NCI-H2196 treated with DMSO at 0.1 percent for 48 hours (cell line): ENCODE results near the gene ANP32B.
A peak's percentile ranks its signal among the peaks of the same experiment; 100 is the strongest.
"Not testable (repeated sequence)": the region's sequence is repeated elsewhere in the genome, so short reads cannot be mapped to it uniquely, and the experiment has no call there.

Source experiments
- DNase-seq: peaks from one replicate; lab custom pipeline; 2025; ENCODE audit not compliant: unreplicated experiment; lab: John Stamatoyannopoulos, UW

Gene ANP32B

DNA sequence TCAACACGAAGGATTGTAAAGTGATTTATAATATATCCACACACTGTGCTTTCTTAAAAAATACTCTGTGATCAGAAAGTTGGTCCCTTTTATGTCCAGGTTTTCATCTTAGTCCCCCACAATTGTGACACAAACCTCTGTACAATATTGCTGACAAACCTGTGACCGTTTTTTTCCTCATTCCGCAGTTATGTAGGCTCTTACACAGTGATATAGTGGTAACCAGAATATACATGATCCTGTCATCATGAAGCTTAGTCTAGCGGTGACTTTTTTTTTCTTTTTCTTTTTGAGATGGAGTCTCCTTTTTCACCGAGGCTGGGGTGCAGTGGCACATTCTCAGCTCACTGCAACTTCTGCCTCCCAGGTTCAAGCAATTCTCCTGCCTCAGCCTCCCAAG, 8.7 kb downstream of the ANP32B start:
- no peak for DNase-seq

DNA sequence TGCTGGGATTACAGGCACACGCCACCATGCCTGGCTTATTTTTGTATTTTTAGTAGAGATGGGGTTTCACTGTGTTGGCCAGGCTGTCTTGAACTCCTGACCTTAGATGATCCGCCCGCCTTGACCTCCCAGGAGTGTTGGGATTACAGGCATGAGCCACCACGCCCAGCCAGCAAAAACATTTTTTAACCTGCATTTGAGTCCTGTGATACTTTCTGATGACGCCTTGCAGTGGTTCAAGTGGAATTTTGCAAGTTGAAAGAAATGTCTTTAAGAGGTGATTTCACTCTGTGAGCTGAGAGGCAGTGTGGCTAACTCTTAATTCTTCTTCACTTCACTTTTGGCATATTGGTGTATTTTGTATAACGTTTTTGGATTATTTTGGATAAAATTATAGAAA, 9.1 kb downstream of the ANP32B start:
- DNase-seq, result no peak

DNA sequence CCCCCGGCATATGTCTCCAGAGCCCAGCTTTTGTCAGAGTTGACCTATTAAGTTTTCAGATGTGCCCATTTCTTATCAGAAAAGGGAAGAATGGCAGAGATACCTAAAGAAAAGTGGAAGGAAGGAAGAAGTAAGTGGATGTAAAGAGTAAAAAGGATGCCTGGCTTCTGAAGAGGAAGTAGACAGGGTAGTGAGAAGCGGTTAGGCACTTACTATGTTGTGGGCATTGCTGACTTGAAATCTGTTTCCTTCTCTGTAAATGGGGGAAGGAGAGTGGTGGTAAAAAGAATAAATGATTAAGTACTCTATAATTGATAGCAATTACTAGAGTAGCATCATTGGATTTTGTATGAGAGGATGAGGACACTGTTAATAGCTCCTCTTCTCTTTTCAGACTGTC, 9.9 kb downstream of the ANP32B start:
- DNase-seq, result no peak

DNA sequence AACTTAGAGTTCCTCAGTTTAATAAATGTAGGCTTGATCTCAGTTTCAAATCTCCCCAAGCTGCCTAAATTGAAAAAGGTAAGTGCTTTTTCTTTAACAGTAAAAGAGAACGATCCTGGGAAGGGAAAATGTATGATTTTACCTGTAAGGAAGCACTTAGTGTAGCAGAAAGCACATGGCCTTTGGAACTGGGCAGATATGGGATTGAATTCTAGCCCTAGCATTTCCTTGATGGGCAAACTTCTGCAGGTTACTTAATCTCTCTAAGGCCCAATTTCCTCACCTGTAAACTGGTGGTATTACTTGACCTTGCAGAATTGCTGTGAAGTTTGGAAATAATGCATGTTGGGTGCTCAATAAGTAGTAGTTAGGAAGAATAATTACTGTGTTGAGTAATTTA, 11.6 kb downstream of the ANP32B start:
- no peak for DNase-seq

DNA sequence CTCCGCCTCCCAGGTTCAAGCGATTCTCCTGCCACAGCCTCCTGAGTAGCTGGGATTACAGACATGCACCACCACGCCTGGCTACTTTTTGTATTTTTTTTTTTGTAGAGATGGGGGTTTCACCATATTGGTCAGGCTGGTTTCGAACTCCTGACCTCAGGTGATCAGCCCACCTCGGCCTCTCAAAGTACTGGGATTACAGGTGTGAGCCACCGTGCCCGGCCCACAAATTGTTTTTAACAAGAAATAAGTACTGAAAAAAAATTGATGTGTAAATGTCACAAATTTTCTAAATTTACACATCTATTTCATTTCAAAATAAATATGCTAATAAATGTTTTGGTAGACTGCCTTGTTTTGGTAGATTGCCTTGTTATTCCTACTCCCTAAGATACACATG, 13.5 kb downstream of the ANP32B start:
- not testable (repeated sequence) for DNase-seq

DNA sequence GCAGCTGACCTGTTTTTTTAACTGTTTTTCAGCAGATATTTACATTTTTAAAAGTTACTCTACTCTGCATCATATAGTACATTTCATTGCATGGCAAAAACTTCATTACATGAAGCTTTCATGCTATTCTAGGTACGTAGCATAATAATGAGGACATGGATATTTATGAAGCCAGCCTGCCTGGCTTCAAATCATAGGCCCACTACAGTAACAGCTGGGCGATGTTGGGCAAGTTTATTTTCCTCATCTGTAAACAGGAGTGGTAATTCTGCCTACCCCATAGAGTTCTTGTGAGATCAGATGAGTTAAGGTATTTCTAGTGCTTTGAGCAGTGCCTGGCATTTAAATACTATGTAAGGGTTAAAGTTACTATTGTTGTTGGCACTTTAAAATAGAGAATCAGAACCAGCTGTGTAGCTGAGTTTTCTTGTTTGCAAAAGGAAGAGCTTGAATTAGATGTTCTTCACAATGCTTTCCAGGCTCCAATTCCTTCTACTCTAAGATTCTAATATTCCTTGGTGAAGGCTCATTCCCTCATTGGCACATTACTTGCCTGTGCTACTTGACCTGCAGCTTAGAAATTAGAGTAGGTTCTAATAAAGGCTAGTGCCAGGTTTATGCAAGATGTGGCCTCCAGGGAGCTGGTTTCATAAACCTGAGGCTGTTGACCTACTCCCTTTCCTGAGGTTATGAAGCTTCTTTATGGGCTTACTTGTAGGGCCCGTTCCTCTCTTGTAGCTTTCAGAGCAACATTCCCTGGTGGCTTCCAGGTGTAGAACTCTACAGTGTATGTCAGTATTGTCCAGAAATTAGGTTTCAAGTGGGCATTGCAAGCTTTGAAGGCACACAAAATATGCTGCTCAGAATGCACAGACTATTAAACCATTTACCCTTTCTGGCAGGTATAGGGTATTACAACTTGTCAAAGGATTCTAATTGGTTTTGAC, 14.5 kb downstream of the ANP32B start:
- DNase-seq, result no peak

DNA sequence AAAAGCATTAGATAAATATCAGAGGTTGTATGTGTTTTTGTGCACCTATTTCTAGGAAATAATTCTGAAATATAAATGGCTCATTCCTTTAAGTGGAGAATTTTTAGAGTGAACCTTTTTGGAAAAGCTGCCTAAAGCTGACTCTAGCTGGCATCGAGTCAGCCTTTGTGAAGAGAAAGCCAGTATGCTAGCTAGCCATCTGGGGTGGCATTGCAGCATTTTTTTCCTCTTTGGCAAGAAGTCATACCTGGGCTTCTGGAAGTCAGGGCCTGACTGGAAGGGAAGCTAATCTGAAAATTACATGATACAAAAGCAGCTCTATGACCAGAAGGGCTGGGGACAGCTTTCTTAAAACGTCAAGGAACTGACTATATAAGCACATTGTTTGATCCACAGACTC, 19.7 kb downstream of the ANP32B start:
- DNase-seq, result no peak

DNA sequence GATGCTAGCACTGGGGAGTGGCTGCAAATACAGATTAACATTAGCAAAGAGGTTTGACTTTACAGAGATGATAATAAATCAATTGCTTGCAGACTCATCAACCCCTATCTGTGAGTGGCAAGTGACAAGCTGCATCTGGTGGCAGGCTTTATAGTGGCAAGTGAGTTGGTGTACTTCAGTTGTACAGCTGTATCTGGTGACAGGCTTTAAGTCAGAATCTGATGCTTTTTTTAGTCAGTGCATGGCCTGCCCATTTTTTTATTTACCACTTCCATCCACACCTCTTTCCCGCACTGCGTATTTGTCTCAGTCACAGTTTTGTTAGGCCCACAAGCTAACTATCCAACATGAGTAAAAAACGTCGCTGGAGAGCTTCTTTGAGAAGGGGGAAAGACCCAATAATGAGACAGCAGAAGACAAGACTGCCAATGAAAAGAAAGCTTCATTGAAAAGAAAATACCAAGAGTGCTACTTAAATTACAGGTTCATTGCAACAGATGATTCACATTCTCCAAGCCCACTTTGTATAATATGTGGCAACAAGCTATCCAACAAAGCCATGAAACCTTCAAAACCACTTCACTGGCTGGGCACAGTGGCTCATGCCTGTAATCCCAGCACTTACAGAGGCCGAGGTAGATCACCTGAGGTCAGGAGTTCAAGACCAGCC, 23.1 kb downstream of the ANP32B start:
- DNase-seq, result no peak

DNA sequence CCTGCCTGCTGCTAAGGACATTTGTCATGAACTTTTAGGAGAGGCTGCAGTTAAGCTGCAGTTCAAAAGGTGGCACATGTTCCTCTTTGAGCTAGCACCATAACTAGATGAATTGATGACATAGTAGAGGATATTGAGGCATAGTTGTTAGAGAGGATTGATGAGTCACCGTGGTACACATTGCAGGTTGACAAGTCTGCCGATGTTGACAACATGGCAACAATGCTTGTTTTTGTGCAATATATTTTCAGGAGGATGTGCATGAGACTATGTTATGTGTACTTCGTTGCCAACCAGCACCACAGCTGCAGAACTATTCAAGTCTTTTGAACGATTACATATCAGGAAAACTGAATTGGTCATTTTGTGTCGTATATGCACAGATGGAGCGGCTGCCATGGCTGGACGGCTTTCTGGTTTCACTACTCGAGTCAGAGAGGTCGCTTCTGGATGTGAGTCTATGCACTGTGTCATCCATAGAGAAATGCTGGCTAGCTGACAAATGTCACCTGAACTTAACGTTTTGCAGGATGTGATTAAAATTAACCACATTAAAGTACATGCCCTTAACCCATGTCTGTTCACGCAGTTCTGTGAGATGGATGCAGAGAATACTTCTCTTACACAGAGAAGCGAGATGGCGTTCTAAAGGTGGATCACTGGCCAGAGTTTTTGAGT, 24.2 kb downstream of the ANP32B start:
- no peak for DNase-seq

DNA sequence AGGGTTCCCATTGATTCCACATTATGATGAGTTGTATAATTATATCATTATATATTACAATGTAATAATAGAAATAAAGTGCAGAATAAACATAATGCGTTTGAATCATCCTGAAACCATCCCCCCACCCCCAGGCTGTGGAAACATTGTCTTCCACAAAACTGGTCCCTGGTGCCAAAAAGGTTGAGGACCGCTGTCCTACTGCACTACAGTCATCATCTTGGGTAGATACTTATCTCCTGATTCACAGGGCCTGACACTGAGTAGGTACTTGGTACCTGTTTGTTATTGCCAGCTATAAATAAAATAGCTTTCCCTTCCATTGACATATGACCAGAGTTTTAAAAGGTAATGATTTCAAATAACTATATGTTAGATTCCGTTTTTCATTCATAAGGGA, 25.6 kb downstream of the ANP32B start:
- no peak for DNase-seq

DNA sequence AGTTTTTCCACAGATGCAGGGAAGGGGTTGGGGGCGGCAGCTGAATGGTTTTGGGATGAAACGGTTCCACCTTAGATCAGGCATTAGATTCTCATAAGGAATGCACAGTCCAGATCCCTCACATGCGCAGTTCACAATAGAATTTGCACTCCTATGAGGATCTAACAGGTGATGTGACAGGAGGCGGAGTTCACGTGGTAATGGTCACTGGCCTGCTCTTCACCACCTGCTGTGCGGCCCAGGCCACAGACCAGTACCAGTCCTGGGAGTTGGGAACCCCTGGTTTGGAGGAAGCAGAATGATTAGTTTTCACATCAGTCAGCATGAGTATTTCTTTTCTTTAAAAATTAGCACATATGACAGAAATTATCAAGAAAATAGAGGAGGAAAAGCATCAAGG, 26.3 kb downstream of the ANP32B start:
- DNase-seq, result no peak

DNA sequence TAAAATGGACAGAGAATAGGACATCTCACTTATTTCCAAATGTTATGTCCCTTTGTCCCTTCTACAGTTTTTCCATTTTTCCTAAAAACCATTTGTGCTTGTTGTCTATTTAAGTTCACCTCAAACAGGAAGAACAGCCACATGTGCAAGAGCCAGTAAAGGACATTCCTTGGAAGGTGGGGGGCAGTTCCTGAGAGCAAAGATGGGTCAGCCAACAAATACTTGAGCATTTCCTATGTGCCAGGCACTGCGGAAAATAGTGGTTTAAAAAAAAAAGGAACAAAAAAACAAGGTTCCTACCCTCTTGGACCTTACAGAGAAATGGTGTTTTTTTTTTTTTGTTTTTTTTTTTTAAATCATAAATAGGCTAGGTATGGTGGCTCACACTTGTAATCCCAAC, 26.8 kb downstream of the ANP32B start:
- no peak for DNase-seq

DNA sequence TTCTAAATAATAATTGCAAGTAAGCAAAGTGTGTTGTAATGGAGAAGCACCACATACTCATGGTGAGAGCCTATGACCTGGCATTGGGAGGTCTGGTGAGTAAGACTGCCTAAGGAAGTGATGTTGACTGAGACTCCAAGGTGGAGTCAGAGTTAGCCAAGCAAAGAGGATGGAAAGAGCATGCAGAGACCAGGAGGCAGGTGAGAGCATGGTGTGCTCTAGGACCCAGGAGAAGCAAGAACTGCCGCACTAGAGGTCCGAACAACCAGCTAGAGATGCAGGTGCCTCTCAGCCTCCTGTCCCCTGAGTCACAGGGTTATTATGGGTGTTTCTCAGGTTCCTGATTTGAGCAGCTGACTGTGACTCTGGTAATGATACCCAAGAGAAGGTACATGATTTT, 27.3 kb downstream of the ANP32B start:
- peak; percentile 41 for DNase-seq

DNA sequence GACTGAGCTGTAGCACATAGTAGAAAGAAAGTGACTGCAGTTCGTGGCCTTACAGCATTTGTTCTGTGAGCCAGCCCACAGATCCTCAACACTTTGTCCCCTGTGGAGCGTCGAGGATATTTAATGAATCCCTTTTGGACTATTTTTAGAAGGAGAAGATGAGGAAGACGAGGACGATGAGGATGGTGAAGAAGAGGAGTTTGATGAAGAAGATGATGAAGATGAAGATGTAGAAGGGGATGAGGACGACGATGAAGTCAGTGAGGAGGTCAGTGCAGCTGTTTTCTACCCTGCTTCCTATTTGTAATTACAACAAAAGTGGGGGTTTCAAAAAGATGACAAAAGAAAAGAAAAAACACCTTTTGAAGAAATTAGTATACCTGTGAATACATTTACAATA, 28.0 kb downstream of the ANP32B start:
- DNase-seq, result no peak

DNA sequence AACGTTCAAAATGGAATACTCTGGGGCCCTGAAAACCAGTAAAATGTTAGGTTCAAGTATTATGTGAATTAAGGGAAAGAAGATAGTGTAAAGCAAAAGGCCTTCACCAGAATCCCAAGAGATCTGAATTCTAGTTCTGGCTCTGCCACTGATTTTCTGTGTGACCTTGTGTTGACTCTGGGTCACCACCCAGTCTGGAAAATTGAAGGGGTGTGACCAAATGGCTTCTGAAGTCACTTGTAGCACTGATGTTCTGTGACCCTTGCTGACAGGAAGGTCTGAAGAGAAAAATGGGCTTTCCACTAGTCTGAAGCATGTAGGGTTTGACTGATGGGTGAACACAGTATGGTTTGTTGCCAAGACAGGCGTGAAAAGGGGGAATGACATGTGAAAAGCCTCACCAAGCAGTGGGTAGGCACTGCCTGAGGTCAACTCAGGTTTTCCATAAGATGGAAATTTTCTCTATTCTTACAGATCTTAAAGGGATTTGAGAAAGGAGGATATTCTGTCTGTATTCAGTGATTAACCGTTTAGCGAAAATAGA, 33.1 kb downstream of the ANP32B start:
- DNase-seq, result no peak

DNA sequence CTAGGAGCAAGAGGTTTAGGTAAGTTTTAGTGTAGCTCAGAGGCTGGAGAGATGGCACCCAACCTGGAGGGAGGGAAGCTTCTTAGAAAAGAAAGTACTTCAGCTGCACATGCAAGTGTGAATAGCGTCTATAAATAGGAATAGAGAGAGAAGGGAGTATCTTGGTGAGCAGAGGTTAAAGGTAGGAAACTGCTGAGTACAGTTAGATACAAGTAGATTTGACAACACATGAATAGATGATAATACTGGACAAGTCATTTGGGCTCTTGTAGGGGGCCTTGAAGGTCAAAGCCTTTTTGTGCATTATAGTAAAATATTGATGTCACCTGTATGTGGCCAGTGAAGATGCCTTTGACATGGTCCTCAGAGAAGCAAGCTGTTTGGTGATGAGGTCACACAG, 34.2 kb downstream of the ANP32B start:
- no peak for DNase-seq

DNA sequence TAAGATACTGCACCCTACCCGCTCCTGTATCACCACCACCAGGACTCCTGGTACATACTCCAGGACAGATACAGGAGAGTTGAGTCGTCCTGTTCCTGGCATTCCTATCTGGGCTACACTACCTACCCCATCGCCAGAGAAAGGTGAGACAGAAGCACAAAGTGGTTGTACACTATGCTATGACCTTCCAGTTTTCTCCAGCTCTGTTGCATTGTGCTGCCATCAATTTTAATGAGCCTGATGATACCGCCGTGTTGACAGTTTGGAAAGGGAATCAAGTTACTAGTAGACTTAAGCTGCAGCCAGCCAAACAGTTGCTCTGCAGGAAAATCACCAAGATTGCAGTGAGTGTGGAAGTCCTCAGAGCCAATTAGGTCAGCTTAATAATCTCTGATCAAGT, 35.2 kb downstream of the ANP32B start:
- DNase-seq, result no peak

DNA sequence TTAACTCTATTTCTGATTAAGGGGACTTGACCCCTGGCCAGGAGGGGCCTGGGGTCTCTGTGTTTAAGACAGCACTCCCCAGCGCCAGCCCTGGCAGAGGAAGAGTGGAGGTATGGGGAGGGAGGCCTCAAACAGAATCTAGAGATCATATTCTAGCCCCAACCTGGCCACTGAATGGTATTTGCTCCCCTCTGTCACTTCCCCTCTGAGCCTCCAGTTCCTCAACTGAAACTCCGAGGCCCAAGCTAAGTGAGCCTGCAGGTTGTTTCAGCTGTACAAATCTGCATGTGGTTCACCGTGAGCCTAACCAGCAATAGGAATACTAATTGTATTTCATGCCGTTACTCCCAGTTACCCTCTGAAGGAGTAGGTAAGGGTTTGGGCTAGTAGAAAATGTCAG, 36.0 kb downstream of the ANP32B start:
- DNase-seq, result no peak

DNA sequence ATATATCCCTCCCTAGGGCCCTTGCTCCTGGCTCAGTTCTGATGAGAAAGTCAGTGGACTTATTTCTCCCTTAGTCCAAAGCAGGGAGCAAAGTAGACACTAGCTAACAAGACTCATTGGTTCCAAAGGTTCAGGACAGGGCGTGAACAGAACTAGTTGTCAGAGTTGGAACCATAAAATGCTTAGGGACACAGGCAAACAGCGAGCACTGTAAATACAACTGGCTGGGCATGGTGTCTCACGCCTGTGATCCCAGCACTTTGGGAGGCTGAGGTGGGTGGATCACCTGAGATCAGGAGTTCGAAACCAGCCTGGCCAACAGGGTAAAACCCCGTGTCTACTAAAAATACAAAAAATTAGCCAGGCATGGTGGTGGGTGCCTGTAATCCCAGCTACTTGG, 36.7 kb downstream of the ANP32B start:
- not testable (repeated sequence) for DNase-seq

DNA sequence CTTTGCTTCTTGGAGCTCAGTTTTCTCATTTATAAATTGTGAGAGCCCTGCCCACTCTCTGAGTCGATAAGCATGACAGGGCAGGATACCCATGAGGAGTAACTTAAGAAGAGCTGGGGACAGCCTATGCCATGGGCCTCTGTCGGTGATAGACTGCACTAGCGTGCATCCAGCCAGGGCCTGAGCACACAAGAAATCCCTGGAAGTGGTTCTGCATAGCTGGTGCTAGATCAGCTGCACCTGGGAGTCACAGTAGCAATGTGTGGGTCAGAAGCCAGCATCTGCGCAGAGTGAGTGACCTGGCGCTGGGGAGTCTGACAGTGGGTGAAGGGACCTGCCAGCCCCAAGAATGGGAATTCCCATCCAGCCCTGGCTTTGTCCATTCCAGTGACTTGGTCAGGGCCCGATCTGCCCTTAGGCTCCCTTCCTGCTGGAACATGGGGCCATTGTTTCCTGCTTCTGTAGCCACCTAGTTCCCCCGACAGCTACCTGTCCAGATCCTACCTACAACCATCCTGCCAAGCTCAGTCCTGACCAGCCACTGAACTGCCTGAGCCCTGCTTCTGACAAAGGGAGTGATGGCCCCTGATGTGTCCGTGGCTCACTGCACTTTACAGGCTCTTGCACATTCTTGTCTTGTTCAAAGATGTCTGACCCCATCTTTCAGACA, 37.5 kb downstream of the ANP32B start:
- no peak for DNase-seq
